GM12878 (cell line): Measurements from ENCODE around the gene SYDE2. TPM values are rescaled to one million over a fixed set of nuclear protein-coding genes. Genes with fewer than 3 reads are reported as not detected.

Experiments
- ATAC-seq: fragments of 200-7000 bp; cut with Tn5 transposase; 3 replicates; pipeline ENCODE4 v1.9.1; 2020; ENCODE audit warnings: mild to moderate bottlenecking, moderate library complexity
- BruUV-seq: library from RNA; stranded (reverse); fragments of 400-500 nt; replicated peaks from 2 replicates; lab custom pipeline; 2021; lab: Mats Ljungman, UMichigan
- CTCF ChIA-PET: fragments of 300-600 bp; sonication (Branson Sonifier 250); formaldehyde crosslinking; extraction: SDS; loops from one replicate; lab custom pipeline; 2021; ENCODE audit warnings: inconsistent platforms; lab: Yijun Ruan, JAX
- POLR2A ChIA-PET: fragments of 350-600 bp; formaldehyde crosslinking; extraction: SDS; loops from one replicate; lab custom pipeline; 2021; ENCODE audit warnings: inconsistent platforms; lab: Charles Lee
- RAD21 ChIA-PET: fragments of 300-600 bp; sonication (Branson Sonifier 250); formaldehyde crosslinking; loops from one replicate; lab custom pipeline; 2023; ENCODE audit warnings: antibody characterized with exemption; ENCODE audit not compliant: unreplicated experiment; lab: Charles Lee
- SMC1A ChIA-PET: fragments of 300-600 bp; sonication (Branson Sonifier 250); formaldehyde crosslinking; loops from one replicate; lab custom pipeline; 2023; ENCODE audit not compliant: unreplicated experiment, uncharacterized antibody; lab: Charles Lee
- DNase-seq: peaks from one replicate; pipeline ENCODE4 v3.0.0-alpha.2; 2011; ENCODE audit warnings: low read depth, low spot score
- FAIRE-seq: peaks from 3 replicates; lab custom pipeline; 2011; peaks lifted over from hg19 to GRCh38; lab: Jason Lieb, UNC
- H2AFZ ChIP-seq: 2 replicates; pipeline ENCODE4 v1.6.0; 2011; ENCODE audit warnings: low read depth, low read length, control low read depth; ENCODE audit not compliant: control insufficient read depth
- H3K27ac ChIP-seq: 2 replicates; pipeline ENCODE4 v1.5.1; 2011; ENCODE audit warnings: control low read depth; ENCODE audit not compliant: control insufficient read depth, insufficient read depth
- H3K27me3 ChIP-seq, 2 experiments: replicated peaks in 1 of 2; 2 replicates each; pipeline versions ENCODE4 v1.6.0 to v1.6.1; 2011; ENCODE audit warnings: low read length in 1 of 2; ENCODE audit not compliant: control insufficient read depth in 2 of 2, insufficient read depth in 2 of 2
- H3K36me3 ChIP-seq, 2 experiments: 2 replicates each; pipeline ENCODE4 v1.5.1; 2011; ENCODE audit warnings: low read length in 1 of 2; ENCODE audit not compliant: control insufficient read depth in 2 of 2, insufficient read depth in 2 of 2
- H3K4me1 ChIP-seq: 2 replicates; pipeline ENCODE4 v1.6.1; 2011; ENCODE audit warnings: mild to moderate bottlenecking, low read length, moderate library complexity, mixed read lengths; ENCODE audit not compliant: control insufficient read depth, insufficient read depth
- H3K4me2 ChIP-seq: 2 replicates; pipeline ENCODE4 v1.6.0; 2011; ENCODE audit warnings: control low read depth; ENCODE audit not compliant: control insufficient read depth, insufficient read depth
- H3K4me3 ChIP-seq: fragments of 200-600 bp; sonication (generic); 2 replicates; pipeline ENCODE4 v1.5.1; 2016
- H3K79me2 ChIP-seq: 2 replicates; pipeline ENCODE4 v1.6.0; 2011; ENCODE audit warnings: low read length; ENCODE audit not compliant: control insufficient read depth, insufficient read depth
- H3K9ac ChIP-seq: 2 replicates; pipeline ENCODE4 v1.8.0; 2011; ENCODE audit warnings: low read length, control low read depth, mixed read lengths; ENCODE audit not compliant: control insufficient read depth, insufficient read depth
- H3K9me3 ChIP-seq: replicated peaks from 3 replicates; pipeline ENCODE4 v1.5.1; 2011; ENCODE audit warnings: mild to moderate bottlenecking, low read length; ENCODE audit not compliant: control insufficient read depth, insufficient read depth
- H4K20me1 ChIP-seq: 2 replicates; pipeline ENCODE4 v1.6.0; 2011; ENCODE audit not compliant: control insufficient read depth, insufficient read depth
- ASH2L ChIP-seq: fragments of 300-600, 200-600 bp; sonication (generic); IDR thresholded peaks from 2 replicates; pipeline ENCODE4 v1.6.1; 2017; ENCODE audit warnings: low read depth, mild to moderate bottlenecking, borderline replicate concordance
- BMI1 ChIP-seq: fragments of 450-650 bp; IDR thresholded peaks from 2 replicates; pipeline ENCODE4 v1.6.1; 2016; ENCODE audit warnings: mild to moderate bottlenecking, moderate library complexity, borderline replicate concordance
- CBX3 ChIP-seq: fragments of 200-600 bp; sonication (generic); IDR thresholded peaks from 2 replicates; pipeline ENCODE4 v1.6.1; 2016; ENCODE audit warnings: low read depth, borderline replicate concordance
- ESRRA ChIP-seq: IDR thresholded peaks from 2 replicates; pipeline ENCODE4 v1.6.1; 2012; ENCODE audit warnings: mild to moderate bottlenecking, low read length, improper control_type of control experiment
- EZH2 ChIP-seq: IDR thresholded peaks from 2 replicates; pipeline ENCODE4 v1.6.1; 2012; ENCODE audit warnings: low read depth, mild to moderate bottlenecking, control low read depth, inconsistent platforms, low read length, borderline replicate concordance; ENCODE audit not compliant: control insufficient read depth
- IRF4 ChIP-seq: IDR thresholded peaks from 2 replicates; pipeline ENCODE4 v1.6.1; 2011; ENCODE audit warnings: low read depth, low read length
- NR2F1 ChIP-seq: fragments of 450-650 bp; conservative IDR thresholded peaks from 2 replicates; pipeline ENCODE4 v1.6.1; 2017; ENCODE audit warnings: mild to moderate bottlenecking
- POLR2AphosphoS2 ChIP-seq: IDR thresholded peaks from 2 replicates; pipeline ENCODE4 v1.6.1; 2011; ENCODE audit warnings: low read depth, mild to moderate bottlenecking, low read length, improper control_type of control experiment, moderate library complexity
- RUNX3 ChIP-seq: IDR thresholded peaks from 2 replicates; pipeline ENCODE4 v1.6.1; 2012; ENCODE audit warnings: low read length, inconsistent platforms
- STAT1 ChIP-seq: fragments of 450-650 bp; conservative IDR thresholded peaks from 2 replicates; pipeline ENCODE4 v1.6.1; 2014; ENCODE audit warnings: antibody characterized with exemption, mild to moderate bottlenecking
- ZNF217 ChIP-seq: fragments of 450-650 bp; IDR thresholded peaks from 2 replicates; pipeline ENCODE4 v1.6.1; 2017; ENCODE audit warnings: antibody characterized with exemption, mild to moderate bottlenecking
- WGBS: methylation state at CpG from one replicate; pipeline ENCODE4 v1.1.6; 2016; ENCODE audit warnings: low lambda C conversion rate; ENCODE audit not compliant: insufficient replicate concordance, insufficient coverage; ENCODE audit errors: missing lambda C conversion rate; 5-methylcytosine and 5-hydroxymethylcytosine counted together
- in situ Hi-C: fragments of 300-500 bp; cut with MboI; formaldehyde crosslinking; loops from 9 replicates; pipeline ENCODE4 v1.14.3; 2018; ENCODE audit warnings: mixed read lengths
- intact Hi-C: fragments of 100-400 bp; cut with micrococcal nuclease; formaldehyde crosslinking; loops from one replicate; pipeline ENCODE4 v1.14.2; 2022; ENCODE audit not compliant: unreplicated experiment
- polyA plus RNA-seq, 11 experiments: library from polyadenylated mRNA; depleted of rRNA in 4 of 11; unstranded in 6 of 11; stranded (reverse) in 5 of 11; fragments of >200 nt; fragmentation: Nextera tagmentation in 4 of 11; fragmentation: Illumina TruSeq in 1 of 11; extraction: Ambion mirVana in 4 of 11; extraction: Trizol in 1 of 11; gene quantifications; 1 replicate in 1 of 11; 2 replicates in 10 of 11; pipeline versions ENCODE4 v1.2.1 to v1.2.3, GENCODE V29; 2011 to 2016; ENCODE audit warnings: inconsistent platforms in 2 of 11, missing spikeins in 2 of 11, low read depth in 1 of 11
- total RNA-seq, 4 experiments: library from RNA; depleted of rRNA in 3 of 4; stranded (reverse); fragments of >200 nt in 3 of 4; fragmentation: Illumina TruSeq in 1 of 4; extraction: Trizol in 1 of 4; gene quantifications; 2 replicates each; pipeline versions ENCODE4 v1.2.1 to v1.2.3, GENCODE V29; 2013 to 2021
- TF ChIP-seq, protein P1 (sequence below): fragments of 450-650 bp; formaldehyde crosslinking; IDR thresholded peaks from 2 replicates; pipeline ENCODE4 v1.4.0; 2022; ENCODE audit warnings: mild to moderate bottlenecking, moderate library complexity

SYDE2 gene
- total and polyA plus RNA-seq, 10 of the 15 experiments (the other 5 are each of a cell fraction or from before 2014, with no cell fraction given) = 0.37 to 4.1 (median 1.8) TPM; not detected in 1

DNA sequence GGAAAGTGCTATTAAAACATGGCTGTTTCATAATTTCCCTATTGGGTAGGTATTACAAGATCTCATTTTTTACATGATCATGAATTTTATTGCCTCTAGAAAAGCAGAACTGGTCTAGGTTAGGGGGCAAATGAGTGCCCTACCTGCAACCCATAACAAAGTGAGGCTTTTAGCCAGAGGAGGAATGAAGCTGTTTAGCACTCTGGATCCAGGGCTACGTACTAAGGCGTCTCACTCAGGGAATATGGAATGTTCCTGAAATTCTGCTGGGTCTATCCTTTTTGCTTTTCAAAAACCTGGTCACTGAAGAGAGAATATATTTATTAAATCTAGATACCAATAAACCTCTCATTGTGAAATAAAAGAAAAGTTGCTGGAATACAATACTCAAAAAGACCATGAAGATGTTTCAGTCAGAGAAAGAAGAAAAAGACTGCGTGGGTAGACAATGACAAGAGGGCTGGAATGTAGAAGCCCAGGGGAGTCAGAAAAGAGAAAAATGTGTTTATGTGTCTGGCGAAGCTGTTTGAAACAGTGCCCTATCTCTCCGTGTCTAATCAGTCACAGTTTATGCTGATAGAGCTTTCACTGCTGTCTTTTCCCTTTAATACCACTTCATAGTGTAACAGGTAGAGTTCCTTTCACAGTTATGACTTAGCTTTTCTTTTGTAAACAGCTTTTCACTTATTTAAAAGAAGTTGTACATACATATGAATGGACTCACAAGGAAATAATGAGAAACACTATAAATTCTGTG, 25.0 kb upstream of the SYDE2 start:
- CTCF ChIA-PET = no interaction called here
- POLR2A ChIA-PET = no interaction called here

DNA sequence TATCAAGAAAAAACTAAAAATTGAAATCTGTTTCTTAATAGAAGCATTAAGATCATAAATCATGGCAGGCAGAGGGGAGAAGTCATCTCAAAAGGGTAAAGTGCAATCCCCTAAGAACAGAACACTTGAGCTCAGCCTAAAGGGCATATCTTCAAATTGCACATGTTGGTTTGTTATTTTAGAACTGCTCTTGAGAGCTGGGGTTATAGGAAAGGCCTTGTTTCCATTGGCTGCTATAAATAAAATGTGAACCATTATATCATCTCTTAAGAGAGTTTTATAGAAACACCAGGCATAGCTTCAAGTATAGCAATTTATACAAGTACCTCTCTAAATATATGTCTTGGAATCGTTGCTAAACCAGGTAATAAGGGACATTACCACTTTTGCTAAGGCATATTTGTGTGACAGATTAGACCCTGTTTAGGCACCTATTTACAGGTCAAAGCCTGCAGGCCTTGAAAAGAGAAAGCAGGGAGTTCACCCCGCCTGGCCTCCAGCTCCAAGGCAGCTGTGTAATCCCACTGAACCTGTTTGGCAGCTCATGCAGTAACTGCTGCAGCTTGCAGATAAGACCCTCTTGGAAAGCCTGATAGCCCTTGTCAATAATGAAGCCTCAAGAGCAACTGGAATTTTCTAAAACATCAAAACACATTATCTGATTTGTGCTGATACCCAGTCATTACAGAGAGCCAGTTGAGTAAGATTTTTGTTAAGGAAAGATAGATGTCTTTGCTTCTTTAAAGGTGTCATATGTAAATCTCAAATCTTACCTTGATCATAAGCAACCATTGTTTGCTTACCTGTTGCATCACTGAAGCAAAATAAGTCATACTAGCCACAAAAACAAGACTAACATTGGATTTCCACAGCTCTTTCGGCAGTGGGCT, 24.2 kb upstream of the SYDE2 start:
- Histone ChIP-seq H3K79me2 (no peaks in the 10 kb centered on the region), H3K4me3 (no peak overlapping the region), H3K27me3 (no peaks in the 10 kb centered on the region), H3K9ac (no peak overlapping the region), H3K9me3 (no peaks in the 10 kb centered on the region), H3K27ac (no peak overlapping the region), H4K20me1 (no peaks in the 10 kb centered on the region), H3K4me2 (no peak overlapping the region), H2AFZ (no peak overlapping the region), H3K36me3 (no peaks in the 10 kb centered on the region), H3K4me1 (no peaks in the 10 kb centered on the region)
- in situ Hi-C loops = no loop called here
- FAIRE-seq = no peak
- no TSS peak for BruUV-seq
- CTCF ChIA-PET = interaction anchor here (0.7 to 2.5 kb wide), 5 partner anchors 15 to 977 kb away, joined by 3 to 9 read pairs (median 3); no protein-coding TSS in a partner anchor
- no peak for DNase-seq
- intact Hi-C loops = no loop called here
- SMC1A ChIA-PET = interaction anchor here (1.0 to 1.4 kb wide), 3 partner anchors 30 to 150 kb away, joined by 3 to 4 read pairs (median 3); no protein-coding TSS in a partner anchor
- no peak for ATAC-seq
- RAD21 ChIA-PET = interaction anchor here (1.4 kb wide), 1 partner anchor 30 kb away, joined by 3 read pairs; no protein-coding TSS in a partner anchor
- POLR2A ChIA-PET = no interaction called here
- 35% methylated on average over 3 of the region's 3 CpGs for WGBS
- no peak for TF ChIP-seq BMI1
- TF ChIP-seq ESRRA = no peak
- TF ChIP-seq, protein P1, sequence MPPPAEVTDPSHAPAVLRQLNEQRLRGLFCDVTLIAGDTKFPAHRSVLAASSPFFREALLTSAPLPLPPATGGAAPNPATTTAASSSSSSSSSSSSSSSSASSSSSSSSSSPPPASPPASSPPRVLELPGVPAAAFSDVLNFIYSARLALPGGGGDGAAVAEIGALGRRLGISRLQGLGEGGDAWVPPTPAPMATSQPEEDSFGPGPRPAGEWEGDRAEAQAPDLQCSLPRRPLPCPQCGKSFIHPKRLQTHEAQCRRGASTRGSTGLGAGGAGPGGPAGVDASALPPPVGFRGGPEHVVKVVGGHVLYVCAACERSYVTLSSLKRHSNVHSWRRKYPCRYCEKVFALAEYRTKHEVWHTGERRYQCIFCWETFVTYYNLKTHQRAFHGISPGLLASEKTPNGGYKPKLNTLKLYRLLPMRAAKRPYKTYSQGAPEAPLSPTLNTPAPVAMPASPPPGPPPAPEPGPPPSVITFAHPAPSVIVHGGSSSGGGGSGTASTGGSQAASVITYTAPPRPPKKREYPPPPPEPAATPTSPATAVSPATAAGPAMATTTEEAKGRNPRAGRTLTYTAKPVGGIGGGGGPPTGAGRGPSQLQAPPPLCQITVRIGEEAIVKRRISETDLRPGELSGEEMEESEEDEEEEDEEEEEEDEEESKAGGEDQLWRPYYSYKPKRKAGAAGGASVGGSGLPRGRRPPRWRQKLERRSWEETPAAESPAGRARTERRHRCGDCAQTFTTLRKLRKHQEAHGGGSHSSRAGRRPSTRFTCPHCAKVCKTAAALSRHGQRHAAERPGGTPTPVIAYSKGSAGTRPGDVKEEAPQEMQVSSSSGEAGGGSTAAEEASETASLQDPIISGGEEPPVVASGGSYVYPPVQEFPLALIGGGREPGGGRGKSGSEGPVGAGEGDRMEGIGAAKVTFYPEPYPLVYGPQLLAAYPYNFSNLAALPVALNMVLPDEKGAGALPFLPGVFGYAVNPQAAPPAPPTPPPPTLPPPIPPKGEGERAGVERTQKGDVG (CRISPR knock-in tag) = no peak
- no peak for TF ChIP-seq RUNX3
- no peak for TF ChIP-seq POLR2AphosphoS2
- no peak for TF ChIP-seq NR2F1
- no peak for TF ChIP-seq CBX3
- TF ChIP-seq IRF4 = no peak
- no peak for TF ChIP-seq ZNF217
- no peak for TF ChIP-seq EZH2

More for the DNA sequence above, 25.0 kb upstream of the SYDE2 start:
- no TSS peak for BruUV-seq
- no peak for DNase-seq
- no peak for TF ChIP-seq ASH2L
- no peak for TF ChIP-seq STAT1
- no peaks in the 10 kb centered on the region for H3K36me3 ChIP-seq
- intact Hi-C loops (no loop called here), in situ Hi-C loops (no loop called here)
- WGBS = 67% methylated on average over 5 of the region's 5 CpGs
- H3K27me3 ChIP-seq = no peaks in the 10 kb centered on the region
- H3K27ac ChIP-seq = no peak overlapping the region
- no peak overlapping the region for H3K4me2 ChIP-seq
- H4K20me1 ChIP-seq = no peaks in the 10 kb centered on the region
- no peaks in the 10 kb centered on the region for H3K9me3 ChIP-seq
- ATAC-seq = no peak
- H3K79me2 ChIP-seq = no peaks in the 10 kb centered on the region
- H3K9ac ChIP-seq = no peak overlapping the region
- H3K4me1 ChIP-seq = no peaks in the 10 kb centered on the region
- RAD21 ChIA-PET = interaction anchor here (1.4 kb wide), 1 partner anchor 29 kb away, joined by 3 read pairs; no protein-coding TSS in a partner anchor
- no peak overlapping the region for H2AFZ ChIP-seq
- SMC1A ChIA-PET = no interaction called here
- no peak overlapping the region for H3K4me3 ChIP-seq
- FAIRE-seq = no peak
